Measurements from ENCODE around the gene AHRR. TPM values are rescaled to one million over a fixed set of nuclear protein-coding genes. Genes with fewer than 3 reads are reported as not detected.
"Not testable (repeated sequence)": the region's sequence is repeated elsewhere in the genome, so short reads cannot be mapped to it uniquely, and the experiment has no call there.

The AHRR gene
- polyA plus RNA-seq, 10 donors: 0.98 to 6.1 (median 2.4) TPM

- DNase-seq: no peak
These were observed 16.1 kb upstream of the AHRR start for GRCh38 chr5:305459-305858.

- no peak for DNase-seq
These were observed 15.3 kb upstream of the AHRR start for GRCh38 chr5:306011-306805.

- no peak for DNase-seq
These were observed 14.2 kb upstream of the AHRR start for GRCh38 chr5:307306-307705.

- DNase-seq: no peak
These were observed 13.5 kb upstream of the AHRR start for GRCh38 chr5:307794-308579.

GRCh38 chr5:308672-309271 is 12.7 kb upstream of the AHRR start:
- DNase-seq: no peak

GRCh38 chr5:309831-310230 is 11.7 kb upstream of the AHRR start:
- DNase-seq: not testable (repeated sequence)

- DNase-seq: no peak
These were observed 11.0 kb upstream of the AHRR start for GRCh38 chr5:310516-310915.

GRCh38 chr5:310941-311434 is 10.5 kb upstream of the AHRR start:
- no peak for DNase-seq

- DNase-seq: no peak
These were observed 9.6 kb upstream of the AHRR start for GRCh38 chr5:311963-312362.

- DNase-seq: peak in 1 of 3 donors; percentile 55
These were observed 8.7 kb upstream of the AHRR start for GRCh38 chr5:312845-313244.

- no peak for DNase-seq
These were observed 8.2 kb upstream of the AHRR start for GRCh38 chr5:313265-313664.

- no peak for DNase-seq
These were observed 7.6 kb upstream of the AHRR start for GRCh38 chr5:313806-314376.

- no peak for DNase-seq
These were observed 6.6 kb upstream of the AHRR start for GRCh38 chr5:314676-315487.

- DNase-seq: no peak
These were observed 5.9 kb upstream of the AHRR start for GRCh38 chr5:315488-316209.

- DNase-seq: no peak
These were observed 5.1 kb upstream of the AHRR start for GRCh38 chr5:316210-317085.

GRCh38 chr5:317086-317811 is 4.3 kb upstream of the AHRR start:
- peak; percentile 33 to 65 (median 39) for DNase-seq

- DNase-seq: peak in 1 of 3 donors; percentile 25
These were observed 3.1 kb upstream of the AHRR start for GRCh38 chr5:318341-318897.

- DNase-seq: no peak
These were observed 2.4 kb upstream of the AHRR start for GRCh38 chr5:318931-319601.

All from muscle of back (tissue), 11 donors.